NCI-H1105 treated with DMSO at 0.1 percent for 48 hours (cell line): ENCODE measurements around the gene TDRD12.
"Not testable (repeated sequence)": the region's sequence is repeated elsewhere in the genome, so short reads cannot be mapped to it uniquely, and the experiment has no call there.

Source experiments
- DNase-seq: peaks from one replicate; lab custom pipeline; 2025; lab: John Stamatoyannopoulos, UW

The TDRD12 gene

GRCh38 chr19:32746631-32747196 lies 27.1 kb downstream of the TDRD12 start:
- DNase-seq: not testable (repeated sequence)

- DNase-seq: no peak
Observed at GRCh38 chr19:32748497-32748896, 28.9 kb downstream of the TDRD12 start.

- no peak for DNase-seq
Observed at GRCh38 chr19:32748948-32749347, 29.4 kb downstream of the TDRD12 start.

DNA sequence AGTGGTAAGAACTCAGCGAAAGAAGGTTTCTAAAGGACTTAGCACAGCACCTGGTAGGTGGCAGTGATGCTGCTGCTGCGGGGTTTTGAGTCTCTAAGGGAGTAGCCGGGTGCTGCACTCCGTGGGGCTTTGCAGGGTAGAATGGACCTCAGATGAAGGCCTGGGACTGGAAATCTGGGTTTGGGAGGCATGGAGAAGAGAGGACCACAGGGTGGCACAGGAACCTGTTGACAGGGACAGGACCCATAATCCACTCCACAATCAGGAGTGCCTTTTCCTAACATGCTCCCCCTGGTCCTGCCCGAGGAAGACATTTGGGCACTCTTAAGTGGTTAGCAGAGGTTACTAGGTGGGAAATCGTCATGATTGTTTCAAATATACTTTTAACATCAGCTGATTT lies 29.8 kb downstream of the TDRD12 start:
- no peak for DNase-seq

- no peak for DNase-seq
Observed at GRCh38 chr19:32750441-32751055, 31.0 kb downstream of the TDRD12 start.

GRCh38 chr19:32751066-32751465 lies 31.5 kb downstream of the TDRD12 start:
- no peak for DNase-seq

DNA sequence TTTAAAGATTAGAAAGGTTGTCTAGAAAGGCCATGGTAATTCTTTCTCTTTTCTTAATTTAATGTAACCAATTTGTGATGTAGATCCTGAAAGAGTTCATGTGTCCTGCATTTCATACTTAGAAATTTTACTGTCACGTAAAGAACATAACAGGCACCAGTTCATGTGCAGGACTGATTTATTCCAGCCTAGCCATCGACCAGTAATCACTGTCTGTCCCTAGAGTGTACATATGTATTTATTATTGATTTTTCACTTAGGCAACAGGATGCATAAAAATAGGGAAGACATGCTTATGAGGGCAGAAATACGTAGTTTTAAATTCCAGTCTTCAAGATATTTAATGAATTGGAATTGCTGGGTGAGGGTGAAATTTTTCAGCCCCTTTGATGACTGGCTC lies 37.6 kb downstream of the TDRD12 start:
- DNase-seq: no peak

- DNase-seq: not testable (repeated sequence)
Observed at GRCh38 chr19:32765365-32765764, 45.8 kb downstream of the TDRD12 start.

- DNase-seq: no peak
Observed at GRCh38 chr19:32767951-32768679, 48.5 kb downstream of the TDRD12 start.

- no peak for DNase-seq
Observed at GRCh38 chr19:32771596-32771995, 52.0 kb downstream of the TDRD12 start.

DNA sequence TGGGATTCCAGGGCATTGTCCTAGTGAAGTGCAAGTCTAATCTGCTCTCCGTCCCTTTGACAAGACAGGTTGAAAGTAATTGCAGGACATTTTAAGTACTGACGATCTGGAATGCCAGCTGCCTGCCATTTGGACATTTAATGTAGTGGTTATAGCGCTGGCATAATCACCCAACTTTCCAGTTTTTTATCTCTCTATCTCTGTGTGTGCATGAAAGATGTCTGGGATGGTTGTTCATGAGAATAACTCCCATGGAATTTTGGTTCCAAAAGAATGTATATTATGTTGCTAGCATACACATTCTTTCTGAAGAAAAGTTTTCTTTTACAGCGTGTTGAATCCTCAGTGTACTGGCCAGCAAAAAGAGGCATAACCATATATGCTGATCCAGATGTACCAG lies 53.6 kb downstream of the TDRD12 start:
- DNase-seq: no peak

DNA sequence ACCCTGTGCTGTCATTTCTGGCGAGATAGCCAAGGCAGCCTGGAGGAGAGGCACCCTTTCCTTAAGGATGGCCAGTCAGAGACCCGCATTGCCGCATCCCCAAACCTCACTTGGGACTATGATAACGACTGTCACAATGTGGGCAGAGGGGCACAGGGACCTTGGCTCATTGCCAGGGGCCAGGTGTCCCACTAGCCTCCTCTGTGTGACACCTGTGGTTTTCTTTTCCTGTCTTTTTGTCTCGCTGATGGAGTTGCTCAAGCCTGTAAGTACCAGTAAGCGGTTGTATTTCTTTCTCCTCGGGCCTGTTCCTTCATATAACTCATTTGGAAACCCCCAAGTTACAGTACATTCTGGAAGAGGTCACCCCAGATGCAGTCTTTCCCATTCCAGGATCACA lies 59.5 kb downstream of the TDRD12 start:
- no peak for DNase-seq

DNA sequence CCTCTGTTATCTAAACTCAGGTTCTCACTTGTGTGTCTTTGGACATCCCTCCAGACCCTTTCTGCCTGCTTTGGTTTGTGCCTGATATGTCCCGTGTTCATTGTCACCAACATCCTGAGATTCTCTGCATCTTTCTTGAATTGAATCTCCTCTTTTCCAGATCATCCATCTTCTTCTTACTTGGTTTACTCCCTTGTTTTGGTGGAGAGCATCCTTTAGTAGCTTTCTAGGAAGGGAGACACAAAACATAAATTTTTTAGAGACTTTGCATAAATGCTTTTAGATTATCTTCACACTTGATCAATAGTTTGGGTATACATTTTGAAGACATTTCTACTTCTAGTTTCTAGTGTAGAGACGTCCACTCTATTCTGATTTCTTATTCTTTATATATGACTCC lies 61.7 kb downstream of the TDRD12 start:
- no peak for DNase-seq

GRCh38 chr19:32782089-32782488 lies 62.5 kb downstream of the TDRD12 start:
- not testable (repeated sequence) for DNase-seq

DNA sequence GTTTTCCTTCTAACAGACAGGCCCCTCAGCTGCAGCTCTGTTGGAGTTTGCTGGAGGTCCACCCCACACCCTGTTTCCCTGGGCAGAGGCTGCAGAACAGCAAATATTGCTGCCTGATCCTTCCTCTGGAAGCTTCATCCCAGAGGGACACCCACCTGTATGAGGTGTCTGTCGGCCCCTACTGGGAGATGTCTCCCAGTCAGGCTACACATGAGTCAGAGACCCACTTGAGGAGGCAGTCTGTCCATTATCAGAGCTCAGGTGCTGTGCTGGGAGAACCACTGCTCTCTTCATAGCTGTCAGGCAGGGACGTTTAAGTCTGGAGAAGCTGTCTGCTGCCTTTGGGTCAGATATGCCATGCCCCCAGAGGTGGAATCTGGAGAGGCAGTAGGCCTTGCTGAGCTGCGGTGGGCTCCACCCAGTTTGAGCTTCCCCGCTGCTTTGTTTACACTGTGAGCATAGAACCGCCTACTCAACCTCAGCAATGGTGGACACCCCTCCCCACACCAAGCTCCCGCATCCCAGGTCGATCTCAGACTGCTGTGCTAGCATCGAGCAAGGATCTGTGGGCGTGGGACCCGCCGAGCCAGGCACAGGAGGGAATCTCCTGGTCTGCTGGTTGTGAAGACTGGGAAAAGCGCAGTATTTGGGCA lies 67.7 kb downstream of the TDRD12 start:
- not testable (repeated sequence) for DNase-seq

GRCh38 chr19:32787895-32788294 lies 68.3 kb downstream of the TDRD12 start:
- DNase-seq: not testable (repeated sequence)

DNA sequence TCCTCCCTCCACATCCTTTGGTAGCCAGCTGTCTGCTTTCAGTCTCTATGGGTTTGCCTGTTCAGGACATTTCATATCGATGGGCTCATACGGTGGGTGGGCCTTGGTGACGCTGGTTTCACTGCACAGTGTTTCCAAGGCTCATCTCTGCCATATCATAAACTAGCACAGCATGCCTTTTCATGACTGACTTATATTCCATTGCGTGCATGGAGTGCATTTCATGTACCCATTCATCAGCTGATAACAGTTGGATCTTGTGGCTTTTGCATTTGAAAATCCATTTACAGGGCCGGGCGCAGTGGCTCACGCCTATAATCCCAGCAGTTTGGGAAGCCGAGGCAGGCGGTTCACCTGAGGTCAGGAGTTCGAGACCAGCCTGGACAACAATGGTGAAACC lies 69.9 kb downstream of the TDRD12 start:
- DNase-seq: no peak

- DNase-seq: no peak
Observed at GRCh38 chr19:32798201-32798600, 78.6 kb downstream of the TDRD12 start.

DNA sequence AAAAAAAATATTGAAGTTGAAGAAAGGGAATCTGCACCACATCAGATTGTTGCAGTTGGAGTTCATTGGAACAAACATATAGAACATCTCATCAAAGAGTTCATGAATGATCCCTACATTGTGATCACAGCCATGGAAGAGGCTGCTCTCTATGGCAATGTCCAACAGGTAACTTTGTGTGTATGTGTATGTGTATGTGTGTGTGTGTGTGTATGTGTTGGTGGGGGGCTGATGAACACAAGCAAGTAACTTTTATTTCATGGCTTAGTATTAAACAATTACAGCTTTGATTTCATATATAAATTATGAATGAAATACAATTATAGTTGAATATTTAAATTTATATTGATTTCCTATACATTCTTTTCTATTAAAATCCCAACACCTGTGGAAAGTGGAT lies 80.6 kb downstream of the TDRD12 start:
- no peak for DNase-seq

GRCh38 chr19:32800754-32801153 lies 81.2 kb downstream of the TDRD12 start:
- no peak for DNase-seq

DNA sequence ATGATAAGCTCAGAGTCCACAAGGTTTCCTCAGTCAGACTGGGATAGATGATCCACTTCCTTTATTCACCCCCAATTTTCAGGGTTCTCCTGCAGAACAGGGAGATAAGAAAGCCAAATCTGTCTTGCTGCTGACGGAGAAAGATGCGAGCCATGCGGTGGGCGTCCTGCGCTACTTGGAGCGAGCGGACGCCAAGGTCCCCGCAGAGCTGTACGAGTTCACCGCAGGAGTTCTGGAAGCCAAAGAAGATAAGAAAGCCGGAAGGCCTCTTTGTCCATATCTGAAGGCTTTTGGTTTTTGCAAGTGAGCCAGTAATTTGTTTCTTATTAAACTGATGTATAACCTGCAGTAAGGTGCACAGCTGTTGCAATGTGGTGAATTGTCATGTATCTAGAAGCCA lies 83.3 kb downstream of the TDRD12 start:
- no peak for DNase-seq

DNA sequence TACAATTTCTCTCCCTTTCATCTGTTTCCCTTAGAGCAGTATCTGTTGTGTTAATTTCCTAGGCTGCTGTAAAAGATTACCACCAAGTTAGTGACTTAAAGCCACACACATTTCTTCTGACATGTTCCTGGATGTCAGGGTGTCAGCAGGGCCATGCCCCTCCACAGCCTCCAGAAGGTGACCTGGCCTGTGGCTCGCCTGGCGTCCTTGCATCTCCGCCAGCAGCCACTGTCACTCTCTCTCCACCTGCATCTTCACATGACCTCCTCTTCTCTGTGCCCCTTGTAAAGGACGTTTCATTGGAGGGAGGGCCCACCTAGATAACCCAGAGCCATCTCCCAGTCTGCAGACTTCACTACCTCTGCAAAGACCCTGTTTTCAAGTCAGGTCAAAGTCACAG lies 88.7 kb downstream of the TDRD12 start:
- no peak for DNase-seq

DNA sequence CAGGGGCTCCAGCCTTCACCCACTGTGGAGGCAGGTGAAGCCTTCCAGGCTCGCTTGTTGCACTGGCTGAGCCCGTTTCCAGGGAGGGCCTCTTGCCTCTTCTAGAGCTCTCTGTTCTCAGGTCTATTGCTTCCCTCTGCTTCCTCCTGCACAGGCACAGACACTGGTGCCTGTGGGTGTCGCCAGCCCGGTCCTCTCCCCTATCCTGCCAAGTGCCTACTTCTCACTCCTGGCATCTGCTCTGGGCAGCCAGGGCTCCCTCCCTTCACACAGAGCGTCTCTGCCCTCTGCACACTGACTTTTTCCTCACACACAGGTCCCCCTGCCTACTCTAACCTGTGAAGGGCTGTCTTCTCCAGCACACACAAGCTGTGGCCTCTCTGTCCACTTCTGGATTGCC lies 89.7 kb downstream of the TDRD12 start:
- DNase-seq: no peak
